ENCODE measurements around the gene DNAI2. TPM values are rescaled to one million over a fixed set of nuclear protein-coding genes. Genes with fewer than 3 reads are reported as not detected.

DNAI2 gene
- total RNA-seq, 1 experiment from 2014 or later: not detected

- peaks cover 8% of the 10 kb centered on the region for H3K27me3 Mint-ChIP-seq (ENCODE audit: insufficient read depth, unreplicated experiment)
- Histone ChIP-seq H3K4me1 (peaks cover 6% of the 10 kb centered on the region; the same call in 1 of the 2 replicates), H3K27me3 (replicated peaks; ENCODE audit: control insufficient read depth, insufficient read depth, low read length) (no peaks in the 10 kb centered on the region), H3K36me3 (ENCODE audit: control insufficient read depth, insufficient read depth, low read length) (no peaks in the 10 kb centered on the region), H3K9me3 (no peaks in the 10 kb centered on the region), H3K4me3 (ENCODE audit: low read depth, low read length) (no peak overlapping the region)
- ChIA-PET POLR2A (no interaction called here), CTCF (no interaction called here)
- no peaks in the 10 kb centered on the region for H3K9me3 Mint-ChIP-seq (ENCODE audit: unreplicated experiment)
- no peak for DNase-seq
- H3K4me3 Mint-ChIP-seq (ENCODE audit: unreplicated experiment): no peak overlapping the region
- intact Hi-C loops (cut with micrococcal nuclease; ENCODE audit: unreplicated experiment): no loop called here
- H3K27ac Mint-ChIP-seq (ENCODE audit: unreplicated experiment): no peak overlapping the region
- H3K36me3 Mint-ChIP-seq (ENCODE audit: insufficient read depth, unreplicated experiment): no peaks in the 10 kb centered on the region
- no TSS peak for BruUV-seq (replicated peaks)
- H3K4me1 Mint-ChIP-seq (ENCODE audit: low read depth, unreplicated experiment): peaks cover 6% of the 10 kb centered on the region
- no peak for TF ChIP-seq CTCF (IDR thresholded peaks at IDR 0.05; ENCODE audit: insufficient read depth in 1 of 2, low read depth in 1 of 2, low read length in 1 of 2, severe bottlenecking in 1 of 2, unreplicated experiment in 1 of 2)
Observed at GRCh38 chr17:74334393-74335039, 60.5 kb downstream of the DNAI2 start.

GRCh38 chr17:74335529-74336062 is 61.6 kb downstream of the DNAI2 start:
- Histone ChIP-seq H3K4me1 (peaks cover 6% of the 10 kb centered on the region; the same call in 1 of the 2 replicates), H3K4me3 (ENCODE audit: low read depth, low read length) (no peak overlapping the region), H3K27me3 (replicated peaks; ENCODE audit: control insufficient read depth, insufficient read depth, low read length) (no peaks in the 10 kb centered on the region), H3K9me3 (no peaks in the 10 kb centered on the region), H3K36me3 (ENCODE audit: control insufficient read depth, insufficient read depth, low read length) (no peaks in the 10 kb centered on the region)
- no TSS peak for BruUV-seq (replicated peaks)
- DNase-seq: no peak
- H3K27me3 Mint-ChIP-seq (ENCODE audit: insufficient read depth, unreplicated experiment): peaks cover 11% of the 10 kb centered on the region
- intact Hi-C loops (cut with micrococcal nuclease; ENCODE audit: unreplicated experiment): no loop called here
- no peak overlapping the region for H3K27ac Mint-ChIP-seq (ENCODE audit: unreplicated experiment)
- POLR2A ChIA-PET: no interaction called here
- H3K36me3 Mint-ChIP-seq (ENCODE audit: insufficient read depth, unreplicated experiment): no peaks in the 10 kb centered on the region
- H3K4me1 Mint-ChIP-seq (ENCODE audit: low read depth, unreplicated experiment): peaks cover 6% of the 10 kb centered on the region
- no peaks in the 10 kb centered on the region for H3K9me3 Mint-ChIP-seq (ENCODE audit: unreplicated experiment)
- no peak overlapping the region for H3K4me3 Mint-ChIP-seq (ENCODE audit: unreplicated experiment)
- TF ChIP-seq CTCF (IDR thresholded peaks at IDR 0.05; ENCODE audit: insufficient read depth in 1 of 2, low read depth in 1 of 2, low read length in 1 of 2, severe bottlenecking in 1 of 2, unreplicated experiment in 1 of 2): no peak
- CTCF ChIA-PET: no interaction called here

GRCh38 chr17:74336307-74336706 is 62.3 kb downstream of the DNAI2 start:
- Mint-ChIP-seq H3K4me1 (ENCODE audit: low read depth, unreplicated experiment) (peaks cover 6% of the 10 kb centered on the region), H3K36me3 (ENCODE audit: insufficient read depth, unreplicated experiment) (no peaks in the 10 kb centered on the region), H3K9me3 (ENCODE audit: unreplicated experiment) (no peaks in the 10 kb centered on the region), H3K27me3 (ENCODE audit: insufficient read depth, unreplicated experiment) (peaks cover 11% of the 10 kb centered on the region), H3K4me3 (ENCODE audit: unreplicated experiment) (no peak overlapping the region), H3K27ac (ENCODE audit: unreplicated experiment) (no peak overlapping the region)
- Histone ChIP-seq H3K27me3 (replicated peaks; ENCODE audit: control insufficient read depth, insufficient read depth, low read length) (no peaks in the 10 kb centered on the region), H3K9me3 (no peaks in the 10 kb centered on the region), H3K4me1 (peaks cover 6% of the 10 kb centered on the region; the same call in 1 of the 2 replicates), H3K36me3 (ENCODE audit: control insufficient read depth, insufficient read depth, low read length) (no peaks in the 10 kb centered on the region), H3K4me3 (ENCODE audit: low read depth, low read length) (no peak overlapping the region)
- intact Hi-C loops (cut with micrococcal nuclease; ENCODE audit: unreplicated experiment): no loop called here
- CTCF ChIA-PET: no interaction called here
- POLR2A ChIA-PET: no interaction called here
- DNase-seq: no peak
- no TSS peak for BruUV-seq (replicated peaks)
- TF ChIP-seq CTCF (IDR thresholded peaks at IDR 0.05; ENCODE audit: insufficient read depth in 1 of 2, low read depth in 1 of 2, low read length in 1 of 2, severe bottlenecking in 1 of 2, unreplicated experiment in 1 of 2): no peak

Data from Caco-2 (cell line).